GM12892 (cell line): Measurements from ENCODE around the gene MAGI2.

Source experiments
- DNase-seq: peaks from one replicate; pipeline ENCODE4 v3.0.0; 2011; ENCODE audit not compliant: insufficient read length
- FAIRE-seq: peaks from 2 replicates; lab custom pipeline; 2011; peaks lifted over from hg19 to GRCh38; lab: Jason Lieb, UNC
- POLR2A ChIP-seq: IDR thresholded peaks from 2 replicates; pipeline ENCODE4 v1.6.1; 2011; ENCODE audit warnings: low read depth, low read length, control low read depth
- POLR2AphosphoS5 ChIP-seq: IDR thresholded peaks from 2 replicates; pipeline ENCODE4 v1.6.1; 2011; ENCODE audit warnings: low read depth, low read length, control low read depth
- TAF1 ChIP-seq: IDR thresholded peaks from 2 replicates; pipeline ENCODE4 v1.6.1; 2011; ENCODE audit warnings: low read depth, mild to moderate bottlenecking, control low read depth, low read length, borderline replicate concordance

Gene MAGI2

DNA sequence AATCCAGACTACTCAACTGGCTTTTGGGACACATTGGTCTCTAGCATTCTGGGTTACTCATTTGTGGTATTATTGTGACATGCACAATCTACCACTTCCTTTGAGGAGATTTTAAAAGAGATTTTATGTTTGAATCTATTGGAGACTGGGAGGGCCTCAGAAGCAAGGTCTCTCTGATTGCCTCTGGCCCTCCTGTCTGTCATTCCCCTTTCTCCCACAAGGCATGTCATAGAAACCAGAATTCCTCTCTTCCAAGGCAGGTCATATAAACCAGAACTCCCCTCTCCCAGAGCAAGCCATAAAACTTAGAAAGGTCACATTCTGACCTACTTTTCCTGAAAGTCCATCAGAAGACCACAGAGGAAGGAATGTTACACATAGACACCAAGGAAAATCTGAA lies 877.2 kb downstream of the MAGI2 start:
- FAIRE-seq (no peak), DNase-seq (no peak)

DNA sequence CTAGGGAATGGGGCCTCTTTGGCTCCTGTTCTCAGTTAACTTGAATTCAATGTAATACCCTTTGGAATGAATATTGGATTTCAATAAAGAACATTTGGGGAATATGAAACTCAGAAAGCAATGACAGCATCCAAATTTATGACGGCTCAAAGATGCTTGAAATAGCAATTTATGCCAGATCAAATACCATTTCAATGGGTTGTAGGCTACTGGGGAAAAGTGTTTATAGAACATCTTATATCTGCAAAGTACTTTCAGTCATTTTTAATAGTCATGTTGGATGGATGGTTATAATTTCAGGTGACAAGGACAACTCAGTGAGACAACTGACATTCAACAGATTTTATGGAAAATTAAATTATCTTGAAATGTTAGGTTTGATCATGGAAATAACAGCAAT lies 882.2 kb downstream of the MAGI2 start:
- TF ChIP-seq POLR2A (no peak), TAF1 (no peak), POLR2AphosphoS5 (no peak)
- DNase-seq, result no peak
- FAIRE-seq, result no peak

More for the DNA sequence above, 877.2 kb downstream of the MAGI2 start:
- TF ChIP-seq POLR2A (no peak), TAF1 (no peak), POLR2AphosphoS5 (no peak)

DNA sequence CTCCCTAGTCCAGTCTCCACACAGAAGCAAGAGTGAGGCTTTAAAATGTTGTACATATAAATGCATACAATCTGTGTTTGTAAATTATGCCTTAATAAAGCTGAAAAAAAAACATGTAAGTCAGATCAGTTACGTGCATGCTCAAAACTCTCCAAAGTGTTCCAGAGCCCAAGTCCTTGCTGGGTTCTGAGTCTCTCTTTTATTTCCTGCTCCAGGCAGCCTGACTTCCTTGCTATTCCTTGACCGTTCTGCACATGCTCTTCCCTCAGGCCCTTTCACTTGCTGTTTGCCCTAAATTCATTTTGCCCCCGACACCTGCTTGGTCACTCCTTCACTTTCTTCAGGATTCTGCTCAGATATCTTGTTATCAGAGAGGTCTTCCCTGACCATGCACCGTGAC lies 884.8 kb downstream of the MAGI2 start:
- no peak for DNase-seq
- no peak for FAIRE-seq
- TF ChIP-seq TAF1 (no peak), POLR2AphosphoS5 (no peak), POLR2A (no peak)

DNA sequence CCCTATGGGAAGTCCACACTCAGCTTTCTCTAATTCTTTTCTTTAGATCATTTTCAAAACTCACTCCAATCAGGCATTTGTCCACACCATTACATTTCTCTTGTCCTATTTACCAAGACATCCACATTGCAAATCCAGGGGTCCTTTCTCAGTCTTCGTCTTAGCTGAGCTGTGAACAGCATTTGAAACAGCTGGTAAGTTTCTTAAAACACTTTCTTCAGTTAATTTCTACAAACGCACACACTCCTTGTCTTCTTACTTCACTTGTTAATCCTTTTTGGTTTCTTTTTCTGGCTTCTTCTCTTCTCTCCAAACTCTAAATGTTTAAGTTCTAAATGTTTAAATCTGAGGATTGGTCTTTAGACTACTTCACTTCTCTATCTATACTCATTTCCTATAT lies 885.6 kb downstream of the MAGI2 start:
- FAIRE-seq, result no peak
- DNase-seq, result no peak
- no peak for TF ChIP-seq POLR2A
- TF ChIP-seq POLR2AphosphoS5, result no peak
- no peak for TF ChIP-seq TAF1

DNA sequence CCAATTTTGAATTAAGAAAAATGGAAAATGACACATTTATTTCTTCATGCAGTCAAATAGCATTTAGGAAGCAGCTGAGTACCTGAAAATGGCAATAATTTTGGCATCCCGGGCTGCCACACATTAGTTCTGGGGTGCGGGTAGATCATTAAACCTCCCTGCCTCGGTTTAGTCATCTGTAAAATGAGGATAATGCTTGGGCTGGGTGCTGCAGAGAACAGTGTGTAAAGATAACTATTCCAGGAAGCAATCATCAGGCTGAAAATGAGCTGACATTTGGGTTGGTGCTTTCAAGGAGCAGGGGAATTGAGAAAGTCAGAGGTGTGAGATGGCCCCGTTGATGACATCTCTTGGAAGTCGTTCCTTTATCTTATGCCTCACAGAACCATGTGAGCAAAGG lies 887.7 kb downstream of the MAGI2 start:
- no peak for TF ChIP-seq POLR2AphosphoS5
- FAIRE-seq, result no peak
- DNase-seq, result no peak

DNA sequence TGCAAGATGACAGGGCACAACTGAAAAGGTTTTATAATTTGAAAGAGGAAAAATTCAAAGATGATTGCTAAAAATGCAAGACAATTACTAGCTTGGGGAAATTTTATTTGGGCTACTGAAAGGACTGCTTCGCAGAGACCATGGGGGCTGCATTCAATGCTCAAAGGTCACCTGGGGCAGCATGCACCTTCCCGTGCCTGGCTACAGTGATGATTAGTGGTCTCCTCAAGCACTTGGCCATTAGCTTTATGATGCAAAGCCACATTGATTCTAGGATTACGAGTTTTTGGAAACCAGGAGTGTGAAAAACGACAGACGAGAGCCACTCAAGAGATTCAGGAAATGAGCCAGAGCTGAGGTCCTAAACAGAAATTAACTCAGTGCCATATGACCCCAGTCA lies 890.3 kb downstream of the MAGI2 start:
- DNase-seq (no peak), FAIRE-seq (no peak)
- TF ChIP-seq POLR2AphosphoS5 (no peak), POLR2A (no peak), TAF1 (no peak)

DNA sequence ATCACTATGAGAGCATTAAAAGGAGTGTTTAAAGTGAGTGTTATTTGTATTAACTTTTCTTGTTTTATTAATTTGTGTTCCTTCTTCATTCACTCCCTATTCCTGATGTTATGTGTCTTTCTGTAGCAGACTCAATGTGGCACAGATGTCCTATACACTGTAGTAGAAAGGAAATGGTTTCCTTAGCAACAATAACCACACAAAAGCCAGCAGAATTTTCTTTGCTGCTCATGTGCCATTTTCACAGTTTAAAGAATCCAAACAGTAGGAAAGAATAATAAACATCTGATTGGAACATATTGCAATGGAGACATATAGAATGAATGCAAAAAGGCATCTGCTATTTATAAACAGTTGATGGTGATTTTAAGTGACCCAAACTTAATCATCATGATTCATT lies 891.3 kb downstream of the MAGI2 start:
- no peak for FAIRE-seq
- DNase-seq, result no peak

DNA sequence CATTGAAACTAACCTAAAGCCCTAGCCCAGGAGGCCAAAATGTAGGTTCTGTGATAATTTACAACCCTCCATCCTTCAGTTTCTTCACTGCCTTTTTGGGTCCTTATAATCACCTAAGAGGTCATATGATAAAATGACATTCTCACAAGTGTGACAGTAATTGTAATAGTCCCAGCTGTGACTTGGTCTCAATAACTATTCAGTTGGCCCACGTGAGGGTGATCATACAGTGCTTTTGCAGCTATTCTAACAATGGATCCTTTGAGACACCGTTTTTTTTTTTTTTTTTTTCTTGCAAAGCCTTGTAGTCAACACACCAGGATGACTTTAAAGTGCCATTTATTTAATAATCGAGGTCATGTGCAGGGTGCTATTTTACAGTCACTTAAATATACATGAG lies 894.9 kb downstream of the MAGI2 start:
- FAIRE-seq (no peak), DNase-seq (no peak)
- no peak for TF ChIP-seq POLR2A
- no peak for TF ChIP-seq TAF1
- TF ChIP-seq POLR2AphosphoS5, result no peak

More for the DNA sequence above, 891.3 kb downstream of the MAGI2 start:
- TF ChIP-seq TAF1 (no peak), POLR2A (no peak), POLR2AphosphoS5 (no peak)

DNA sequence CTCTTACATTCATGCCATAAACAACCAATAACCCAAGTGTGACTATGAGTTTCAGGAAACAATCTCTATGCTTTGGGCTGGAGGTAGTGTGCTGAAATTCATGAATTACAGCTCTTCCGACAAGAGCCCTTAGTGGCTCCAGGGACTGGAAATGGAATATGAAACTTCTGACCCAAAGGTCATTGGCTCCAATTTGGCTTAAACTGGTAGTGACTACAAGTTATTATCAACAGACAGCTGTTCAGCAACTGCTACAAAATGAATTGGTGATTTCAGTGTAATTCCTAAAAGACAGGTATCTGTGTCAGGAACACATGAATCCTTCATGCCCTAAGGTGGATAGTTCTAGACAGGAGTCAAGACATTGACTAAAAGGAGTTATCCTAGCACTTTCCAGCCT lies 909.5 kb downstream of the MAGI2 start:
- TF ChIP-seq POLR2AphosphoS5 (no peak), POLR2A (no peak), TAF1 (no peak)
- DNase-seq (no peak), FAIRE-seq (no peak)

DNA sequence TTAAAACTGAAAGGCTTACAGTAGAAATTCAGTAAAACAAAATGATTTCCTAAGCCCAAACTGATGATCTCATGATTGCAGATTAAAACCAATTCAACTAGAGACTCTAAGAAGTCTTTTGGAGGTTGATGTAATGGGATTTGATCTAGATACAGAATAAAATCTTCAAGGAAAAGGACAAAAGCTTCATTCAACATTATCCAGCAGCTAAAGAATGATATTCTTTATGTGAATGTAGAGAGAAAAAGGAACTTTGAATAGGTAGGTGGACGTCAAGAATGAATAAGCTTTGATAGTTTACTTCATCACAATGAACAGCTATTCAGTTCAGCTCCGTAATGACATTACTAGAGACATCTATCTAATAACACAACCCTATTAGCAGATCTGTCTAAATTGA lies 910.5 kb downstream of the MAGI2 start:
- FAIRE-seq (no peak), DNase-seq (no peak)
- TF ChIP-seq POLR2AphosphoS5 (no peak), POLR2A (no peak), TAF1 (no peak)

DNA sequence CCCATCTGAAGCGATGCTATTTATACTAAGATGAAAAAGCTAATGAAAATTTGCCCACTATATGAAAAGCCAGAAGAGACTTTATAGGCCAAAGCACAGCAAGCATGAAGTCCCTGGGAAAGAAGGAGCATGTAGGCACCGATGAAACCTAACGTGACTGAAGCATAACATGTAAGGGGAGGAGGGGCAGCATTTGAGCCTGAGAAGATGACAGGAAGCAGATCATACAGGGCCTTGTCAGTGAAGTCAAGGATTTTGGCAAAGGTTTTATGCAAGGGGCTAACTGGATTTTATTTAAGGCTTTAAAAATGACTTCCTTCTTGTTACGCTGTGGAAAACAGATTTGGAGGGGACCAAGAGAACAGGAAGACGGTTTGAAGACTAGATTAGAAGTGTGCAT lies 910.9 kb downstream of the MAGI2 start:
- no peak for FAIRE-seq
- TF ChIP-seq POLR2AphosphoS5 (no peak), POLR2A (no peak), TAF1 (no peak)
- no peak for DNase-seq

DNA sequence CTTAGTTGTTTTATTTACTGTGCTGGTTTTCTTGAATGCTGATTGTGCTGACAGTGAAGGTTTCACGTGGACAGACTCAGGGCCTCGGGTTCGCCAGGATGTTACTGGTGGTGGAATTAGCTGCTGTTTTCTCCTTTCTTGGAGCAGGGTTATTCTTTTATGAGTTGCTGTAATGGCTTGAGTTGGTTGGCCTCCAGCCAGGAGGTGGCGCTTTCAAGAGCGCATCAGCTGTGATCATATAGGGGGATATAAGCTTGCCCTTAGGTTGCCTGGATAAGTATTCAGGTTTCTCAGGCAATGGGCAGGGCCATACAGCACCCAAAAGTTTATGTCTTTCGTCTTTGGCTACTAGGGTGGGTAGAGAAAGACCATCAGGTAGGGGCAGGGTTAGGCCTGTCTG lies 913.6 kb downstream of the MAGI2 start:
- no peak for FAIRE-seq
- DNase-seq, result no peak
- TF ChIP-seq TAF1 (no peak), POLR2AphosphoS5 (no peak), POLR2A (no peak)

DNA sequence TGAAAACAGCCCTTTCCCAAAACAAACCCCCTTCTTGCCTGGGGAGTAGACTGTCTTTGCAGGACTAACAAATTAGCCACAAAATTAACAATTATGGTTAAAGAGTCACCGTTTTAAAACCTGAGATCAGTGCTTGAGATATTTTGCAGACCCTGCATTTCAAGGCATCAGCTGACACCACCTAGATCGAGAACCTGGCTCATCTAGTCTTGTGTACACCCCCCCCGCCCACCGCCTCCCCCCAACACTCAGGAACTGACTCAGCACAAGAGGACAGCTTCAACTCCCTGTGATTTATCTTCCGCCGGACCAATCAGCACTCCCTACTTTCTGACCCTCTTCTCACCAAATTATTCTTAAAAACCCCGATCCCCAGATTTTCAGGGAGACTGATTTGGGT lies 917.8 kb downstream of the MAGI2 start:
- FAIRE-seq, result no peak
- TF ChIP-seq POLR2AphosphoS5 (no peak), TAF1 (no peak), POLR2A (no peak)
- DNase-seq, result no peak
